ENCODE measurements around the gene ATP2A1. TPM values are rescaled to one million over a fixed set of nuclear protein-coding genes. Genes with fewer than 3 reads are reported as not detected.

The ATP2A1 gene
- polyA plus RNA-seq, 1 donor (not counting 4 experiments of a cell fraction or from before 2014, with no cell fraction given) = 0.12 TPM

DNA sequence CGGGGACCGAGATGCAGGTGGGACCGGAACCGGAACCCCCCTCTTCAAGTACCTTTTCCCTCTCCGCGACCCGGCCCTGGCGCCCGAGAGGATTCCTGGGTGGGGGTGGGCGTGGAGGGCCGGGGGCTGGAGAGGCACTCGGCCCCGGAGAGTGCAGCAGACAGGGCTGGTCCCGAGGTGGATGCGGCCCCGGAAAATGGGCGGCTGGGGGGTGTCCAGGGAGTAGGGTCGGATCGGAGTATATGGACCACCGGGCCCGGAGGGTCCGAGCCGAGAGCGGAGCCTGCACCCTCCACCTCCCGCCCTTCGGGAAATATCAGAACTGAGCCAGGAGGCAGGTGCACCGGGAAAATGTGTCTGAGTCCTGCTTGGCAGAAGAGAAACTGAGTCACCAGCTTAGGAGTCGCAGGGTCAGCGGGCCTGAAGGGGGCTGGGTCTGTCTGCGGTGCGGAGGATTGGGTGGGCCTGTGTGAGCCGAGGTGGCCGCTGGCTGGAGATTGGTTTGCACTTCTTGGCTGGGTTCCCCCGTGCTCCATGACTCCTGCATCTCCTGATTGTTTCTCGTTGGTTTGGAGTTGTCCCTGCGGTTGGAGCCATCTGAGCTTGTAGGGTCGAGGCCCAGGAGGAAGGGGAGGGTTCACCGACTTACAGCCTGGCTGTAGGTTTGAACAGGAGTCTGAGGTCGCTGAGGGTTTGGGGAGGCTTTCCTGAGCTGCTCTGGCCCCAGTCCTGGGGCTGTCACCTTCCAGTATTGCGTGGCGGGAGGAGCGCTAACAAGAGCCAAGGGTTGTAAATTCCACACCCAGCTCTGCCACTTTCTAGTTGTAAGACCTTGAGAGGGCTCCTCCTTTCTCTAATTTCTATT lies 14.1 kb upstream of the ATP2A1 start:
- no peaks in the 10 kb centered on the region for H3K9me3 ChIP-seq (ENCODE audit: control insufficient read depth, low read depth, low read length)
- H3K79me2 ChIP-seq (ENCODE audit: control insufficient read depth, insufficient read depth, low read length) = peaks cover 42% of the 10 kb centered on the region
- H3K9ac ChIP-seq (ENCODE audit: control insufficient read depth, extremely low read depth, insufficient read depth, low read length) = peak overlapping the region; percentile 90
- H4K20me1 ChIP-seq (ENCODE audit: control insufficient read depth, extremely low read depth, insufficient read depth, low read length) = no peaks in the 10 kb centered on the region
- FAIRE-seq (peak; percentile 20), DNase-seq (ENCODE audit: low read depth, low spot score) (no peak)
- peaks cover 9% of the 10 kb centered on the region for H3K4me1 ChIP-seq (ENCODE audit: control insufficient read depth, extremely low read depth, insufficient read depth, low read length)
- dilution Hi-C loops (cut with MboI; ENCODE audit: extremely low pct_ligation_motif_present, low sequenced_read_pairs) = no loop called here
- H3K4me2 ChIP-seq (ENCODE audit: control insufficient read depth, extremely low read depth, insufficient read depth, low read depth, low read length) = peak overlapping the region; percentile 96
- TF ChIP-seq EZH2 (IDR thresholded peaks at IDR 0.05; ENCODE audit: low read length) = no peak
- TF ChIP-seq, protein P1, sequence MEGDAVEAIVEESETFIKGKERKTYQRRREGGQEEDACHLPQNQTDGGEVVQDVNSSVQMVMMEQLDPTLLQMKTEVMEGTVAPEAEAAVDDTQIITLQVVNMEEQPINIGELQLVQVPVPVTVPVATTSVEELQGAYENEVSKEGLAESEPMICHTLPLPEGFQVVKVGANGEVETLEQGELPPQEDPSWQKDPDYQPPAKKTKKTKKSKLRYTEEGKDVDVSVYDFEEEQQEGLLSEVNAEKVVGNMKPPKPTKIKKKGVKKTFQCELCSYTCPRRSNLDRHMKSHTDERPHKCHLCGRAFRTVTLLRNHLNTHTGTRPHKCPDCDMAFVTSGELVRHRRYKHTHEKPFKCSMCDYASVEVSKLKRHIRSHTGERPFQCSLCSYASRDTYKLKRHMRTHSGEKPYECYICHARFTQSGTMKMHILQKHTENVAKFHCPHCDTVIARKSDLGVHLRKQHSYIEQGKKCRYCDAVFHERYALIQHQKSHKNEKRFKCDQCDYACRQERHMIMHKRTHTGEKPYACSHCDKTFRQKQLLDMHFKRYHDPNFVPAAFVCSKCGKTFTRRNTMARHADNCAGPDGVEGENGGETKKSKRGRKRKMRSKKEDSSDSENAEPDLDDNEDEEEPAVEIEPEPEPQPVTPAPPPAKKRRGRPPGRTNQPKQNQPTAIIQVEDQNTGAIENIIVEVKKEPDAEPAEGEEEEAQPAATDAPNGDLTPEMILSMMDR (optimal IDR thresholded peaks at IDR 0.05 in 1 of 3, IDR thresholded peaks at IDR 0.05 in 1 of 3, conservative IDR thresholded peaks at IDR 0.05 in 1 of 3; ENCODE audit: extremely low read depth in 1 of 3, insufficient read depth in 2 of 3, low read length in 3 of 3) = no peak
- H3K27ac ChIP-seq (ENCODE audit: control insufficient read depth, insufficient read depth, low read length) = peak overlapping the region; percentile 52
- no peaks in the 10 kb centered on the region for H3K9me1 ChIP-seq (ENCODE audit: control insufficient read depth, extremely low read depth, insufficient read depth, low read length)
- H3K36me3 ChIP-seq (ENCODE audit: control insufficient read depth in 2 of 2, extremely low read depth in 1 of 2, insufficient read depth in 2 of 2, low read length in 2 of 2) = peaks cover 7 to 19% of the 10 kb centered on the region in 2 experiments
- H3K4me3 ChIP-seq (ENCODE audit: control insufficient read depth in 2 of 3, extremely low read depth in 1 of 3, insufficient read depth in 2 of 3, low read depth in 1 of 3, low read length in 3 of 3) = peak overlapping the region; percentile 71 to 97 (median 82)
- H3K27me3 ChIP-seq (ENCODE audit: control insufficient read depth, extremely low read depth, insufficient read depth, low read length) = no peaks in the 10 kb centered on the region
- peak overlapping the region; percentile 43 for H2AFZ ChIP-seq (ENCODE audit: control insufficient read depth, low read length)

DNA sequence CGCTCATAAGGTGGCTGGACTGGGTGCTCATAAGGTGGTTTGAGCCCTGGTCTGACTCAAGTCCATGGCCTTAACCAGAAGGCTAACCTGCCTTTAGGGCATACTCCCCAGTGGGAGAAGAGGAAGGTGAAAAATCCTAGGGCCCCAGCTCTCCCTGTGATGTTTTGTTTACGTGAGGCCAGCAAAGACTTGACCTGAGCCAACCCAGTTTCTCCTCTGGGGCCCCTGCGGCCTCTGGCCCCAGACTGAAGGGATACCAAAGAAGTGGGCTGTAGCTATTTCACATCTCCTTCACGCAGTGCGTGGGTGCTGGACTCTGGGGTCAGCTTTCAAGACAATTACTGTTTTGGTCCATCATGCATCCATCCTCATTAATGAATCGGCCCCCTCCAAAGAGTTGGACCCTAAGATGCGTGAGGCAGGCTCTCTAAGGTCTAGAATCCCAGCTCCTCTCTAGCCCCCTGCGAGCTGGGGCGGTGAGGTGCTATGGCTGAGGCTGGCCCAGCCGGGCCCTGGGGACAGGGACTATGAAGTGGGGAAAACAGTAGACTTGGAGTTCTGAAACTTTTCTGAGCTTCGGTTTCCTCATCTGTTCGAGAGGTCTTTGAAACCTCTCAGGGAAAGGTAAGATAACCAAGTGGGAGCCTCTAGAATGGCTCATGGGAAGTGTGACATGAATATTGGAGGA lies 13.1 kb upstream of the ATP2A1 start:
- H3K9me3 ChIP-seq (ENCODE audit: control insufficient read depth, low read depth, low read length) = no peaks in the 10 kb centered on the region
- H3K27me3 ChIP-seq (ENCODE audit: control insufficient read depth, extremely low read depth, insufficient read depth, low read length) = no peaks in the 10 kb centered on the region
- no peak overlapping the region for H2AFZ ChIP-seq (ENCODE audit: control insufficient read depth, low read length)
- dilution Hi-C loops (cut with MboI; ENCODE audit: extremely low pct_ligation_motif_present, low sequenced_read_pairs) = no loop called here
- H3K9ac ChIP-seq (ENCODE audit: control insufficient read depth, extremely low read depth, insufficient read depth, low read length) = no peak overlapping the region
- no peak for DNase-seq (ENCODE audit: low read depth, low spot score)
- peak overlapping the region; percentile 96 for H3K4me2 ChIP-seq (ENCODE audit: control insufficient read depth, extremely low read depth, insufficient read depth, low read depth, low read length)
- no peak overlapping the region for H3K27ac ChIP-seq (ENCODE audit: control insufficient read depth, insufficient read depth, low read length)
- TF ChIP-seq EZH2 (IDR thresholded peaks at IDR 0.05; ENCODE audit: low read length) = no peak
- TF ChIP-seq, protein P1 (optimal IDR thresholded peaks at IDR 0.05 in 1 of 3, IDR thresholded peaks at IDR 0.05 in 1 of 3, conservative IDR thresholded peaks at IDR 0.05 in 1 of 3; ENCODE audit: extremely low read depth in 1 of 3, insufficient read depth in 2 of 3, low read length in 3 of 3) = no peak
- no peak for FAIRE-seq
- H4K20me1 ChIP-seq (ENCODE audit: control insufficient read depth, extremely low read depth, insufficient read depth, low read length) = no peaks in the 10 kb centered on the region
- peaks cover 9% of the 10 kb centered on the region for H3K4me1 ChIP-seq (ENCODE audit: control insufficient read depth, extremely low read depth, insufficient read depth, low read length)
- peaks cover 42% of the 10 kb centered on the region for H3K79me2 ChIP-seq (ENCODE audit: control insufficient read depth, insufficient read depth, low read length)
- H3K9me1 ChIP-seq (ENCODE audit: control insufficient read depth, extremely low read depth, insufficient read depth, low read length) = no peaks in the 10 kb centered on the region
- peak overlapping the region in 2 of 3 experiments; percentile 13 to 97 for H3K4me3 ChIP-seq (ENCODE audit: control insufficient read depth in 2 of 3, extremely low read depth in 1 of 3, insufficient read depth in 2 of 3, low read depth in 1 of 3, low read length in 3 of 3)
- peaks cover 14 to 29% of the 10 kb centered on the region in 2 experiments for H3K36me3 ChIP-seq (ENCODE audit: control insufficient read depth in 2 of 2, extremely low read depth in 1 of 2, insufficient read depth in 2 of 2, low read length in 2 of 2)
